Upper lobe of right lung (tissue), 1 donor: ENCODE measurements around the gene HLA-A. TPM values are rescaled to one million over a fixed set of nuclear protein-coding genes. Genes with fewer than 3 reads are reported as not detected.

Source experiments
- ATAC-seq: fragments of 200-7000 bp; cut with Tn5 transposase; one replicate; pipeline ENCODE4 v1.9.1; 2020; ENCODE audit warnings: mild to moderate bottlenecking, moderate library complexity
- DNase-seq: peaks from one replicate; pipeline ENCODE4 v3.0.0-alpha.2; 2020
- H3K27ac ChIP-seq: fragments of 200-600 bp; one replicate; pipeline ENCODE4 v1.8.0; 2022
- H3K27me3 ChIP-seq: fragments of 200-600 bp; one replicate; pipeline ENCODE4 v1.8.0; 2022; ENCODE audit warnings: mild to moderate bottlenecking
- H3K36me3 ChIP-seq: fragments of 200-600 bp; one replicate; pipeline ENCODE4 v1.8.0; 2022
- H3K4me1 ChIP-seq: fragments of 200-600 bp; one replicate; pipeline ENCODE4 v1.8.0; 2022
- H3K4me3 ChIP-seq: fragments of 200-600 bp; one replicate; pipeline ENCODE4 v1.8.0; 2022; ENCODE audit warnings: mild to moderate bottlenecking
- H3K9me3 ChIP-seq: fragments of 200-600 bp; one replicate; pipeline ENCODE4 v1.8.0; 2022
- intact Hi-C: fragments of 100-400 bp; cut with DNase I; formaldehyde crosslinking; loops from one replicate; pipeline ENCODE4 v1.11.0; 2022
- total RNA-seq: library from RNA; stranded (reverse); fragmentation: NEBNext Ultra II Directional; extraction: Animal tissue kit (Norgen Biotek cat#: 25700); gene quantifications from one replicate; pipeline ENCODE4 v1.2.1, GENCODE V29; 2021
- TF ChIP-seq, protein P1 (sequence below): fragments of 200-600 bp; IDR thresholded peaks from one replicate; pipeline ENCODE4 v1.8.0; 2022; ENCODE audit warnings: antibody characterized with exemption
- donor health status: DM: no; HTN: yes; CAD: no; lungs with severe emphysema.

The HLA-A gene
- total RNA-seq, 1 donor from 2014 or later, result 1,071 TPM

DNA sequence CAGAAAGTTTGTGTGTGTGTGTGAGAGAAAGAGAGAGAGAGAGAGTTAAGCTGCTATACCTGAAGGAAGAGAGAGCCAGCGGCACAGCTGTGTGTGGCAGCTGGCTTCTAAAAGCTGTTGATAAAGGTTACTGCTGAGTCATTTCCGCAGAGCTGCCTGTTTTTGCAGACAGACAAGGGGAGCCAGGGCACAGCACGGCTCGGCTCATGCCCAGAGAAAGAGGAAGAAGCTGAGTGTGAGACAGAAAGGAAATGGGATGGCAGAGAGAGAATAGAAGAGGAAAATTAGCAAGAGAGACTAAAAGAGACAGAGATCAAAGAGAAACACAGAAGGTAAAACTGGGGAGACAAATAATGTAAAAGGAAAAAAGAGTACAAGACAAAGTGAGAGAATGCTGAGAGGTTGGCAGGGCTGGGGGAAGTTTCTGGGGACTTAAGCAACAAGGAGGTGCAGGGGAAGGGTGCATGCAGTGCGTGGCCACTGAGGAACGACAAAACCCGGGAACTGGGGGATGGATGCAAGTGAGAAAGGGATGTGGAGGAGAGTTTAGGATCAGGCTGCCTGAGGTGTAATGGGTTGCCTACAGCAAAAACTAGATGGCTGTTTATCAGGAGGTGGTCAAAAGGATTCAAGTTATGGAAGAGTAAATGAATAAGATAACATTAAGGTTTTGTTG is 22.7 kb downstream of the HLA-A start:
- TF ChIP-seq, protein P1, sequence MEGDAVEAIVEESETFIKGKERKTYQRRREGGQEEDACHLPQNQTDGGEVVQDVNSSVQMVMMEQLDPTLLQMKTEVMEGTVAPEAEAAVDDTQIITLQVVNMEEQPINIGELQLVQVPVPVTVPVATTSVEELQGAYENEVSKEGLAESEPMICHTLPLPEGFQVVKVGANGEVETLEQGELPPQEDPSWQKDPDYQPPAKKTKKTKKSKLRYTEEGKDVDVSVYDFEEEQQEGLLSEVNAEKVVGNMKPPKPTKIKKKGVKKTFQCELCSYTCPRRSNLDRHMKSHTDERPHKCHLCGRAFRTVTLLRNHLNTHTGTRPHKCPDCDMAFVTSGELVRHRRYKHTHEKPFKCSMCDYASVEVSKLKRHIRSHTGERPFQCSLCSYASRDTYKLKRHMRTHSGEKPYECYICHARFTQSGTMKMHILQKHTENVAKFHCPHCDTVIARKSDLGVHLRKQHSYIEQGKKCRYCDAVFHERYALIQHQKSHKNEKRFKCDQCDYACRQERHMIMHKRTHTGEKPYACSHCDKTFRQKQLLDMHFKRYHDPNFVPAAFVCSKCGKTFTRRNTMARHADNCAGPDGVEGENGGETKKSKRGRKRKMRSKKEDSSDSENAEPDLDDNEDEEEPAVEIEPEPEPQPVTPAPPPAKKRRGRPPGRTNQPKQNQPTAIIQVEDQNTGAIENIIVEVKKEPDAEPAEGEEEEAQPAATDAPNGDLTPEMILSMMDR, result no peak
- no peaks in the 10 kb centered on the region for H3K27me3 ChIP-seq
- no peaks in the 10 kb centered on the region for H3K36me3 ChIP-seq
- DNase-seq (peak; percentile 81), ATAC-seq (peak; percentile 92)
- peaks cover 38% of the 10 kb centered on the region for H3K4me1 ChIP-seq
- no peaks in the 10 kb centered on the region for H3K9me3 ChIP-seq
- intact Hi-C loops, result no loop called here
- H3K4me3 ChIP-seq, result peak overlapping the region; percentile 56
- H3K27ac ChIP-seq, result peak overlapping the region; percentile 92

DNA sequence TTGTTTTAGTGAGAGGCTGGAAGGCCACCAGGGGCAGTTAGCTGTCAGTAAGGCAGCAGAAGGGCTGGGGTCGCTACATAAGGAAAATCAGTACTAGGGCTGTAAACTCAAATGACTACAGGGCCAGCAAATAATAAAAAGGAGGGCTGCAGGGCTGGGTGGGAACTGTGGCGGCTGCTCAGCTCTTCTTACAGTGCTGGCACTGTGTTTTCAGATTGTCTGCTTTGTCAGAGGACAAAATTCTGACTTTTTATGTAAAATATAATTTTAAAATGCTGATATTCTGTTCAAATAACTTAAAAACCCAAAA is 23.2 kb downstream of the HLA-A start:
- Histone ChIP-seq H3K36me3 (no peaks in the 10 kb centered on the region), H3K27ac (peak overlapping the region; percentile 92), H3K4me1 (peaks cover 38% of the 10 kb centered on the region), H3K9me3 (no peaks in the 10 kb centered on the region), H3K27me3 (no peaks in the 10 kb centered on the region), H3K4me3 (peak overlapping the region; percentile 56)
- no peak for DNase-seq
- TF ChIP-seq, protein P1, result no peak
- intact Hi-C loops, result no loop called here
- ATAC-seq, result no peak

DNA sequence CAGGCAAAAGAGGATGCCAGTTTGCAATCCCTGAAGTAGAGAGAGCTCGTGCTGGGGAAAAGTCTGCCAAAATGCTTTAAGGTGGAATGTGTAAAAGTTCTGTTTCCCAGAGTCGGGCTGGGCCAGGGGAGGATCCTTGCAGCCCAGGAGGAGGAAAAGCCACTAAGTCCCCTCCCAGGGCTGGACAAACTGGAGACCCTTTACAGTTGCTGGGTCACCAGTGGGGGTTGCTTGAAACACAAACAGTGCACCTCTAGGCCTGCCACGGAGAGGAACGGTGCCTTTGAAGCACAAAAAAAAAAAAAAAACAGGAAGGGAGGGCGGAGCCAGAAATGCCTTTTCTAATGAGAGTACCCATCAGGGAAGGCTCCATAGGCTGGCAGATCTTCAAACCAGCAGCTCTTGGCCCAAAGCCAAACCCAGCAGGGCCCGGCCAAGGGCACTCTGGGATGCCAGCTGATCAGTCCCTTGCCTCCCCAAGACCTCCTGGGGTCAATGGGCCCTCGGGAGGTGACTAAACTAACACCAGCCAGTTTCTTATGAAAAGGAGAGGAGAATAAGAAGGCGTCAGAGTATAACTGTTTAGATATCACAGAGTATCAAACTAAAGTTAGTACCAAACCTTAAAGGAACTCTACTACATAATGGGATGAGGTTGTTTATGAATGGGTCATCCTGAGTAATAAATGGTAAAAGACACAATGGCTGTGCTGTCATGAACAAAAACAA is 23.7 kb downstream of the HLA-A start:
- Histone ChIP-seq H3K9me3 (no peaks in the 10 kb centered on the region), H3K36me3 (no peaks in the 10 kb centered on the region), H3K4me3 (peak overlapping the region; percentile 56), H3K27ac (peak overlapping the region; percentile 92), H3K27me3 (no peaks in the 10 kb centered on the region), H3K4me1 (peaks cover 38% of the 10 kb centered on the region)
- ATAC-seq (peak; percentile 89), DNase-seq (peak; percentile 93)
- TF ChIP-seq, protein P1, result no peak
- intact Hi-C loops, result no loop called here

DNA sequence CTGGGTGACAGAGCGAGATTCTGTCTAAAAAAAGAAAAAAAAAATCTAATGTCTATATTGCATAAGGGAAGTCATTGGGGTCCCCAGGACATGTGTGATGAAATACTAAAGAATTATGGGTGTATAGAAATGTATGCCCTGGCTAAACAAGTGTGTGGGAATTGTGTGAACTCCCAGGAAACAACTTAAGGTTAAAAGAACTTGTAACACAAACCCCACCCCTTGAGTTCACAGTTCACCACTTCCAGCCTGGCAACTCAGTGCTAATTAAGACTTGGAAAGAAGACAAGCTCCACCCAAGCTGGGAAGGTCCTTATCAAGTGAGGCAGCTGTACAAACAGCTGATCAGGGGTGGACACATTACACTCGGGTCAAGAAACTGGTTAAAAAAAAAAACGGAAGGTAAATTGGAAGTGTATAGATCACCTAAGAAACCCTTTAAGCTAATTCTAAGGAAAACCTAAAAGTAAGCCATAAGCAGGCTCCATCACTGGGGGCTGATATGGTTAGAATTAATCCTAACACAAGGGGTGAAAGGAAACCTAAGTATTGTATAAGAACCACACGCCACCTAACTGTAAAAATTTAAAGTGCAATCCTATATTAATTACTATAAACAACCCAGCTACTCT is 25.2 kb downstream of the HLA-A start:
- intact Hi-C loops, result no loop called here
- H3K27me3 ChIP-seq, result no peaks in the 10 kb centered on the region
- ATAC-seq (peak; percentile 27), DNase-seq (no peak)
- peaks cover 38% of the 10 kb centered on the region for H3K4me1 ChIP-seq
- no peaks in the 10 kb centered on the region for H3K9me3 ChIP-seq
- no peak overlapping the region for H3K4me3 ChIP-seq
- TF ChIP-seq, protein P1, result peak; percentile 18
- no peaks in the 10 kb centered on the region for H3K36me3 ChIP-seq
- H3K27ac ChIP-seq, result peak overlapping the region; percentile 4

GRCh38 chr6:29968130-29968529 is 25.8 kb downstream of the HLA-A start:
- Histone ChIP-seq H3K36me3 (no peaks in the 10 kb centered on the region), H3K27ac (no peak overlapping the region), H3K9me3 (no peaks in the 10 kb centered on the region), H3K4me1 (peaks cover 38% of the 10 kb centered on the region), H3K27me3 (no peaks in the 10 kb centered on the region), H3K4me3 (no peak overlapping the region)
- intact Hi-C loops, result no loop called here
- DNase-seq, result no peak
- TF ChIP-seq, protein P1, result no peak
- no peak for ATAC-seq
